Ishikawa (cell line): Measurements from ENCODE around the gene TTC23L.

Experiments
- EP300 ChIP-seq: IDR thresholded peaks from 2 replicates; pipeline ENCODE4 v1.6.1; 2012; ENCODE audit warnings: borderline replicate concordance
- REST ChIP-seq: IDR thresholded peaks from 2 replicates; pipeline ENCODE4 v1.6.1; 2012; ENCODE audit warnings: low read depth, mild to moderate bottlenecking
- TAF1 ChIP-seq: IDR thresholded peaks from 2 replicates; pipeline ENCODE4 v1.6.1; 2012; ENCODE audit warnings: low read depth, mild to moderate bottlenecking
- TEAD4 ChIP-seq: IDR thresholded peaks from 2 replicates; pipeline ENCODE4 v1.6.1; 2012
- TF ChIP-seq, protein P1 (sequence below): IDR thresholded peaks from 2 replicates; pipeline ENCODE4 v1.6.1; 2012

GRCh38 chr5:34859253-34859652, 20.3 kb downstream of the TTC23L start:
- TF ChIP-seq EP300 (no peak), TEAD4 (no peak), TAF1 (no peak), REST (no peak)
- TF ChIP-seq, protein P1, sequence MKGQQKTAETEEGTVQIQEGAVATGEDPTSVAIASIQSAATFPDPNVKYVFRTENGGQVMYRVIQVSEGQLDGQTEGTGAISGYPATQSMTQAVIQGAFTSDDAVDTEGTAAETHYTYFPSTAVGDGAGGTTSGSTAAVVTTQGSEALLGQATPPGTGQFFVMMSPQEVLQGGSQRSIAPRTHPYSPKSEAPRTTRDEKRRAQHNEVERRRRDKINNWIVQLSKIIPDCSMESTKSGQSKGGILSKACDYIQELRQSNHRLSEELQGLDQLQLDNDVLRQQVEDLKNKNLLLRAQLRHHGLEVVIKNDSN: no peak
